Breast epithelium (tissue), 4 donors: Measurements from ENCODE around the gene RNF112. TPM values are rescaled to one million over a fixed set of nuclear protein-coding genes. Genes with fewer than 3 reads are reported as not detected.

Experiments used
- DNase-seq, 2 donors: peaks; one replicate each; pipeline ENCODE4 v3.0.0-alpha.2; 2019; ENCODE audit warnings: low spot score in 2 of 2
- H3K27ac ChIP-seq, 2 donors: fragments of 200-600 bp; sonication (generic) in 1 of 2; one replicate each; pipeline ENCODE4 v1.5.1; 2016 to 2019; ENCODE audit warnings: mild to moderate bottlenecking in 1 of 2
- H3K27me3 ChIP-seq, 2 donors: fragments of 200-600 bp; sonication (generic) in 1 of 2; one replicate each; pipeline versions ENCODE4 v1.5.1 to v1.6.0; 2017 to 2019; ENCODE audit warnings: control low read depth in 1 of 2, mild to moderate bottlenecking in 1 of 2
- H3K36me3 ChIP-seq: fragments of 200-600 bp; one replicate; pipeline ENCODE4 v1.5.1; 2019
- H3K4me1 ChIP-seq, 2 donors: fragments of 200-600 bp; sonication (generic); one replicate each; pipeline ENCODE4 v1.5.1; 2016 to 2019; ENCODE audit warnings: control low read depth in 1 of 2
- H3K4me3 ChIP-seq, 3 donors: fragments of 200-600 bp; sonication (generic); 1 replicate in 2 of 3; 2 replicates in 1 of 3; pipeline ENCODE4 v1.5.1; 2016 to 2019; ENCODE audit warnings: mild to moderate bottlenecking in 3 of 3, moderate library complexity in 2 of 3
- H3K9me3 ChIP-seq, 2 donors: fragments of 200-600 bp; sonication (generic) in 1 of 2; one replicate each; pipeline ENCODE4 v1.5.1; 2016 to 2019; ENCODE audit warnings: control low read depth in 1 of 2
- POLR2A ChIP-seq: fragments of 450-650 bp; IDR thresholded peaks from one replicate; pipeline ENCODE4 v1.6.1; 2016; ENCODE audit warnings: antibody characterized with exemption, mild to moderate bottlenecking, moderate library complexity
- POLR2AphosphoS5 ChIP-seq, 3 donors: sonication (generic); formaldehyde crosslinking; IDR thresholded peaks; one replicate each; pipeline ENCODE4 v1.6.1; 2017; ENCODE audit warnings: antibody characterized with exemption in 3 of 3
- intact Hi-C: fragments of 100-400 bp; cut with DNase I; formaldehyde crosslinking; loops from one replicate; pipeline ENCODE4 v1.15.1; 2023; ENCODE audit warnings: low total_unique reads
- total RNA-seq, 3 donors: library from RNA; depleted of rRNA; stranded (reverse); fragments of >200 nt; gene quantifications; one replicate each; pipeline ENCODE4 v1.1.0, GENCODE V29; 2016
- TF ChIP-seq, protein P1 (sequence below), 3 donors: fragments of 450-650 bp; IDR thresholded peaks; one replicate each; pipeline ENCODE4 v1.5.1; 2016 to 2017; ENCODE audit warnings: antibody characterized with exemption in 3 of 3, mild to moderate bottlenecking in 3 of 3, moderate library complexity in 3 of 3

Gene RNF112
- total RNA-seq, 3 donors from 2014 or later = 0.96 to 2.9 (median 2.3) TPM

DNA sequence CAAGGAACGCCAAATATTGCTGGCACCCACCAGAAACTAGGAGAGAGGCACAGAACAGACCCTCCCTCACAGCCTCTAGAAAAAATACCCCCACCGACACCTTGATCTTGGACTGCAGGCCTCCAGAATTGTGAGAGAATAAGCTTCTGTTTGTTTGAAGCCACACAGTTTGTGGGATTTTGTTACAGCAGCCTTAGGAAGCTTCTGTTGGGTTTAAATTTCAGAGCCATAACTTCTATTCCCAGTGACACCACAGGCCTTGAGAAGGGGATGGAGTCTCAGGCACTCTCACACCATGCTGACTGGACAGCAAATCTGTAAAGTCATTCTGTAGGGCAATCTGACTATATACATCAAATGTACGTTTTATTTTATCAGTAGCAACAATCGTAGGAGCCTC is 38.6 kb downstream of the RNF112 start:
- H3K27ac ChIP-seq = peak overlapping the region; percentile 82 to 91
- TF ChIP-seq POLR2A (no peak), POLR2AphosphoS5 (IDR thresholded peaks at IDR 0.05) (no peak)
- TF ChIP-seq, protein P1, sequence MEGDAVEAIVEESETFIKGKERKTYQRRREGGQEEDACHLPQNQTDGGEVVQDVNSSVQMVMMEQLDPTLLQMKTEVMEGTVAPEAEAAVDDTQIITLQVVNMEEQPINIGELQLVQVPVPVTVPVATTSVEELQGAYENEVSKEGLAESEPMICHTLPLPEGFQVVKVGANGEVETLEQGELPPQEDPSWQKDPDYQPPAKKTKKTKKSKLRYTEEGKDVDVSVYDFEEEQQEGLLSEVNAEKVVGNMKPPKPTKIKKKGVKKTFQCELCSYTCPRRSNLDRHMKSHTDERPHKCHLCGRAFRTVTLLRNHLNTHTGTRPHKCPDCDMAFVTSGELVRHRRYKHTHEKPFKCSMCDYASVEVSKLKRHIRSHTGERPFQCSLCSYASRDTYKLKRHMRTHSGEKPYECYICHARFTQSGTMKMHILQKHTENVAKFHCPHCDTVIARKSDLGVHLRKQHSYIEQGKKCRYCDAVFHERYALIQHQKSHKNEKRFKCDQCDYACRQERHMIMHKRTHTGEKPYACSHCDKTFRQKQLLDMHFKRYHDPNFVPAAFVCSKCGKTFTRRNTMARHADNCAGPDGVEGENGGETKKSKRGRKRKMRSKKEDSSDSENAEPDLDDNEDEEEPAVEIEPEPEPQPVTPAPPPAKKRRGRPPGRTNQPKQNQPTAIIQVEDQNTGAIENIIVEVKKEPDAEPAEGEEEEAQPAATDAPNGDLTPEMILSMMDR (IDR thresholded peaks at IDR 0.05) = no peak
- H3K36me3 ChIP-seq = no peaks in the 10 kb centered on the region
- no peaks in the 10 kb centered on the region for H3K27me3 ChIP-seq
- no peak overlapping the region for H3K4me3 ChIP-seq
- no peak for DNase-seq
- no peaks in the 10 kb centered on the region for H3K9me3 ChIP-seq
- peaks cover 5 to 6% of the 10 kb centered on the region in 2 donors for H3K4me1 ChIP-seq
- intact Hi-C loops = loop anchor here (5.0 kb wide), 1 partner anchor 87 kb away; the partner anchor contains the start of gene B9D1

DNA sequence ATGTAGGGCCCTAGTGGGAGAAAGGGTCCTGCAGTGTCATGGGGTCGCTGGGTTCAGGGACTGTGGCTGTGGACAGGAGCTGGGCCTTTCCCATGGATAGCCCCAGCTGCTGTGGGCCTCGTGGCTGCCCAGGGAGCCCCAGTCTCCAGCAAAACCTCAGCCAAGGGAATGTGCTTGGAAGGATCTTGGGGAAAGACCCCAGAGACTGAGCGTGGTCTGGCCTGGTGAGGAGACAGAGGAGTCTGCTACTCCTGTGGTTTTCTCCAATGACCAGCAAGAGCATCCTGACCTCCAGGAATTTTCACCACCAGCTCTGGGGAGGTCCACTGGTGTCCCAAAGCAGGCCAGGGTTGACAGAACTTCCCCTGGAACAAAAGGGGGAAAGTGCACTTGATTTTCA is 42.3 kb downstream of the RNF112 start:
- no peaks in the 10 kb centered on the region for H3K27me3 ChIP-seq
- TF ChIP-seq, protein P1 (IDR thresholded peaks at IDR 0.05) = no peak
- TF ChIP-seq POLR2A (no peak), POLR2AphosphoS5 (IDR thresholded peaks at IDR 0.05) (no peak)
- H3K4me1 ChIP-seq = peaks cover 0 to 6% of the 10 kb centered on the region in 2 donors
- no peak overlapping the region for H3K4me3 ChIP-seq
- no peaks in the 10 kb centered on the region for H3K36me3 ChIP-seq
- H3K27ac ChIP-seq = no peak overlapping the region
- no peaks in the 10 kb centered on the region for H3K9me3 ChIP-seq
- intact Hi-C loops = no loop called here
- no peak for DNase-seq

DNA sequence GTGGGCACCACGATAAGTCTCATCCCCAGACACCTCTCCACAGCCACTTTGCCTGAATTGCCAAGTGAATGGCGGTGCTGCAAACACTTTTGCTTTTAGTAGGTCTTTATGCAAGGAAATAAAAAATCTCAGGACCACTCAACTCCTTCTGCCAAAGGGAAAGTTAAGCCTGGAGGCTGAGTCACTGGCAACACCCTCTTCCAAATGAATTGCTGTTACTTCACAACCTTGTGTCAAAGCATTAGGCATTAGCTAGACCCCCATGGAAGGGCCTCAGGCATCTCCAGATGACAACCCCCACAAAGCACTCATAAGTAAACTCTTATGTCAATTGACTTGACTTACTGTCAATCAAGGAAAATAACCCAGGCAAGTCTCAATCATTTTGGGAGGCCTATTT is 43.0 kb downstream of the RNF112 start:
- Histone ChIP-seq H3K27ac (no peak overlapping the region), H3K36me3 (no peaks in the 10 kb centered on the region), H3K9me3 (no peaks in the 10 kb centered on the region), H3K4me1 (peaks cover 0 to 3% of the 10 kb centered on the region in 2 donors), H3K27me3 (no peaks in the 10 kb centered on the region), H3K4me3 (no peak overlapping the region)
- TF ChIP-seq, protein P1 (IDR thresholded peaks at IDR 0.05) = no peak
- no peak for TF ChIP-seq POLR2A
- no peak for TF ChIP-seq POLR2AphosphoS5 (IDR thresholded peaks at IDR 0.05)
- intact Hi-C loops = no loop called here
- no peak for DNase-seq

DNA sequence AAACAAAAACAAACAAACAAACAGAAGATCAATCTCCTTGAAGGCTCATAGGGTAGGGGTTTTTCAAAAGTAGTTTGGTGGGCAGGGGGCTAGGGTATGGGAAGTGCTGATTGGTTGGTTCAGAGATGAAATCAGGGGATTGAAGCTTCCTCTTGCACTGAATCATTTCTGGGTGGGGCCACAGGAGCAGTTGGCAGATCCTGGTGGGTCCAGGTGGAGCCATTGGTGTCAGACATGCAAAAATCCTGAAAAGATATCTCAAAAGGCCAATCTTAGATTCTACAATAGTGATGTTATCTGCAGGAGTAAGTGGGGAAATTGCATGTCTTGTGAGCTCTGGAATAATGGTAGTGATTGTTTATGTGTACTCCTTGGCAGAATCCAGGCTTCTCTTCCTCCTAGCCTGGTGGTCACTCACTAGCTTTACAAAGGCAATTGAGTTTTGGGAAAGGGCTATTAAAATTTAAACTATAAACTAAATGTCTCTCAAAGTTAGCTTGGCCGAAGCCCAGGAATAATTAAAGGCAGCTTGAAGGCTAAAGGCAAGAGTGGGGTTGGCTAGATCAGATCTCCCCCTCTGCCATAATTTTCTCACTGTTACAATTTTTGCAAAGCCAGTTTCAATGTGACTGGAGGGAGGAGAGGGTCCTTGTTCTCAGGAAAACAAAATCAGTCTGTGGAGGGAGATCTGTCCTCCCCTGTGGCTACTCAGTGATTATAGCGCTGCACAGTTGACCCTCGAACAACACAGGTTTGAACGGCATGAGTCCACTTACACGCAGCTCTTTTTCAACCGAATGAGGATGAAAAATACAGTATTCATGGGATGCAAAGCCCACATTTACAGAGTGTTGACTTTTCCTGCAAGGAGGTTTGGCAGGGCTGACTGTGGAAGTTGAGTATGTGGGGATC is 45.2 kb downstream of the RNF112 start:
- no peak overlapping the region for H3K4me3 ChIP-seq
- DNase-seq = no peak
- no peaks in the 10 kb centered on the region for H3K4me1 ChIP-seq
- H3K27ac ChIP-seq = no peak overlapping the region
- no peaks in the 10 kb centered on the region for H3K9me3 ChIP-seq
- H3K27me3 ChIP-seq = no peaks in the 10 kb centered on the region
- H3K36me3 ChIP-seq = no peaks in the 10 kb centered on the region
- intact Hi-C loops = no loop called here
- TF ChIP-seq POLR2AphosphoS5 (IDR thresholded peaks at IDR 0.05) = no peak
- TF ChIP-seq, protein P1 (IDR thresholded peaks at IDR 0.05) = no peak
- no peak for TF ChIP-seq POLR2A

DNA sequence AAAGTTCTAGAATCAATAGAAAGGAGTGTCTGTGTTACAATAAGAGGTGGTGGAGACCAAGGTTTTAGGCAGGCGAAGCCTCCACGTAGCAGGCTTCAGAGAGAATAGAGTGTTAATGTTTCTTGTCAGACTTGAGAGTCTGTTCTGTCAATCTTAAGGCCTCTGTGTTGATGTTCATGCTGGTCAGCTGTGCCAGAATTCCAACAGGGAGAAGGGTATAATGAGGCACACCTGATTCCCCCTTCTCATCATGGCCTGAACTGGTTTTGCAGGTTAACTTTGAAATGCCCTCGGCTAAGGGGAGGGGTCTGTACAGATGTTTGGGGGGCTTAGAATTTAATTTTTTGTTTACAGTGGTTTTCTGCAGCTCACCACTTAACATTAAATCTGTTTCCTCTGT is 46.0 kb downstream of the RNF112 start:
- no peak overlapping the region for H3K27ac ChIP-seq
- no peaks in the 10 kb centered on the region for H3K4me1 ChIP-seq
- TF ChIP-seq, protein P1 (IDR thresholded peaks at IDR 0.05) = no peak
- no peak for TF ChIP-seq POLR2AphosphoS5 (IDR thresholded peaks at IDR 0.05)
- no peak for TF ChIP-seq POLR2A
- H3K27me3 ChIP-seq = no peaks in the 10 kb centered on the region
- DNase-seq = no peak
- no peak overlapping the region for H3K4me3 ChIP-seq
- intact Hi-C loops = no loop called here
- H3K9me3 ChIP-seq = no peaks in the 10 kb centered on the region
- no peaks in the 10 kb centered on the region for H3K36me3 ChIP-seq
